NCI-H526 (cell line): Measurements from ENCODE around the gene SPTBN2.
"Not testable (repeated sequence)": the region's sequence is repeated elsewhere in the genome, so short reads cannot be mapped to it uniquely, and the experiment has no call there.

Experiments
- DNase-seq, 2 experiments: peaks; one replicate each; lab custom pipeline; 2025; lab: John Stamatoyannopoulos, UW

SPTBN2 gene

GRCh38 chr11:66684635-66685034 lies 44.4 kb downstream of the SPTBN2 start:
- DNase-seq = no peak

GRCh38 chr11:66683877-66684276 lies 45.1 kb downstream of the SPTBN2 start:
- no peak for DNase-seq

- DNase-seq = no peak
Observed at GRCh38 chr11:66680966-66681645, 47.9 kb downstream of the SPTBN2 start.

GRCh38 chr11:66677599-66678375 lies 51.2 kb downstream of the SPTBN2 start, which contains the start of gene RBM4B:
Gene RBM4B, minus strand, starts transcription at chr11:66677887. Its CDS starts 808 bp downstream, at chr11:66677079.
- DNase-seq = peak; percentile 94 to 99

- peak; percentile 37 to 47 for DNase-seq
Observed at GRCh38 chr11:66676931-66677598, 52.0 kb downstream of the SPTBN2 start.

GRCh38 chr11:66676282-66676919 lies 52.6 kb downstream of the SPTBN2 start:
- DNase-seq = peak in 1 of 2 experiments; percentile 15

GRCh38 chr11:66674964-66675602 lies 53.9 kb downstream of the SPTBN2 start:
- no peak for DNase-seq

- no peak for DNase-seq
Observed at GRCh38 chr11:66670816-66671215, 58.2 kb downstream of the SPTBN2 start.

GRCh38 chr11:66665369-66665768 lies 63.6 kb downstream of the SPTBN2 start:
- DNase-seq = no peak

GRCh38 chr11:66663741-66664296 lies 65.2 kb downstream of the SPTBN2 start:
- no peak for DNase-seq

- no peak for DNase-seq
Observed at GRCh38 chr11:66659763-66660162, 69.3 kb downstream of the SPTBN2 start.

GRCh38 chr11:66653123-66653522 lies 75.9 kb downstream of the SPTBN2 start:
- no peak for DNase-seq

GRCh38 chr11:66652651-66653050 lies 76.4 kb downstream of the SPTBN2 start:
- no peak for DNase-seq

GRCh38 chr11:66651016-66651415 lies 78.0 kb downstream of the SPTBN2 start:
- DNase-seq = no peak

GRCh38 chr11:66649903-66650302 lies 79.1 kb downstream of the SPTBN2 start:
- DNase-seq = no peak

- DNase-seq = no peak
Observed at GRCh38 chr11:66646828-66647227, 82.2 kb downstream of the SPTBN2 start.

- DNase-seq = no peak
Observed at GRCh38 chr11:66643745-66644437, 85.1 kb downstream of the SPTBN2 start.

- DNase-seq = no peak
Observed at GRCh38 chr11:66641834-66642233, 87.2 kb downstream of the SPTBN2 start.

GRCh38 chr11:66639814-66640340 lies 89.1 kb downstream of the SPTBN2 start:
- DNase-seq = not testable (repeated sequence)

- DNase-seq = no peak
Observed at GRCh38 chr11:66639066-66639813, 89.8 kb downstream of the SPTBN2 start.
